HCT116 (cell line): Measurements from ENCODE around the gene SESN1.

Experiments
- CEBPB ChIP-seq: IDR thresholded peaks from 2 replicates; pipeline ENCODE4 v1.6.1; 2012; ENCODE audit warnings: low read depth
- EZH2 ChIP-seq: fragments of 200-600 bp; sonication (generic); IDR thresholded peaks from 2 replicates; pipeline ENCODE4 v1.6.1; 2017; ENCODE audit warnings: antibody characterized with exemption, mixed run types
- POLR2A ChIP-seq: IDR thresholded peaks from 2 replicates; pipeline ENCODE4 v1.7.0; 2011; ENCODE audit warnings: borderline replicate concordance; ENCODE audit not compliant: insufficient read depth, insufficient read length; ENCODE audit errors: extremely low read depth
- POLR2AphosphoS5 ChIP-seq: IDR thresholded peaks from 2 replicates; pipeline ENCODE4 v1.6.1; 2011; ENCODE audit warnings: mild to moderate bottlenecking, low read depth, low read length, moderate library complexity
- RAD21 ChIP-seq: IDR thresholded peaks from 2 replicates; pipeline ENCODE4 v1.6.1; 2012; ENCODE audit warnings: low read depth, mild to moderate bottlenecking
- SP1 ChIP-seq: IDR thresholded peaks from 2 replicates; pipeline ENCODE4 v1.6.1; 2012; ENCODE audit warnings: low read depth
- SRF ChIP-seq: IDR thresholded peaks from 2 replicates; pipeline ENCODE4 v1.6.1; 2012; ENCODE audit warnings: low read depth
- TCF7L2 ChIP-seq: IDR thresholded peaks from 2 replicates; pipeline ENCODE4 v1.7.0; 2011; ENCODE audit warnings: borderline replicate concordance, inconsistent platforms; ENCODE audit not compliant: insufficient read depth, insufficient read length; ENCODE audit errors: extremely low read depth
- TF ChIP-seq, protein P1 (sequence below), 3 experiments: fragments of 200-600 bp in 1 of 3; sonication (generic) in 1 of 3; IDR thresholded peaks in 2 of 3; conservative IDR thresholded peaks in 1 of 3; 2 replicates each; pipeline ENCODE4 v1.5.1; 2012 to 2017; ENCODE audit warnings: low read depth in 2 of 3, low read length in 2 of 3, antibody characterized with exemption in 1 of 3, borderline replicate concordance in 1 of 3, control low read depth in 1 of 3, mild to moderate bottlenecking in 1 of 3, mixed read lengths in 1 of 3, mixed run types in 1 of 3, moderate library complexity in 1 of 3; ENCODE audit not compliant: insufficient read depth in 1 of 3
- TF ChIP-seq, protein P2 (sequence below): IDR thresholded peaks from 2 replicates; pipeline ENCODE4 v1.6.1; 2012; ENCODE audit warnings: low read depth
- TF ChIP-seq, protein P3 (sequence below): IDR thresholded peaks from 2 replicates; pipeline ENCODE4 v1.6.1; 2012

DNA sequence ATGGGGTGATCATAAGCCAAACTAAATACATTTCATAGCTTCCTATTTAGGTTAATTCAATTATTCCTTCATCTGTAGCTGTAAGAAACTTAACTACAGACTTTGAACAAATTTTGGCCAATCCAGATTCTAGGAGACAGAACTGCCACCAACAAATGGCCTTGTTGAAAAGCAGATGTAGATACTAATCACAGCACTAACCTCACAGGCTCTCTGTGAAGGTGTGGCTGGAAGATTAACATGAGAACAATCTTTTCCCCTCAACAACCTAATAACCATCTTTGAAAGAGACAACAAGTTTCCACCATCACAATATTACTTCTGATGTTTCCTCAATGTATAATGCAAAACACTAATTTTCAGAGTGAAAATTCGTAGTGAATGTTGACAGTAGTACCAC lies 87.8 kb downstream of the SESN1 start:
- TF ChIP-seq, protein P1, sequence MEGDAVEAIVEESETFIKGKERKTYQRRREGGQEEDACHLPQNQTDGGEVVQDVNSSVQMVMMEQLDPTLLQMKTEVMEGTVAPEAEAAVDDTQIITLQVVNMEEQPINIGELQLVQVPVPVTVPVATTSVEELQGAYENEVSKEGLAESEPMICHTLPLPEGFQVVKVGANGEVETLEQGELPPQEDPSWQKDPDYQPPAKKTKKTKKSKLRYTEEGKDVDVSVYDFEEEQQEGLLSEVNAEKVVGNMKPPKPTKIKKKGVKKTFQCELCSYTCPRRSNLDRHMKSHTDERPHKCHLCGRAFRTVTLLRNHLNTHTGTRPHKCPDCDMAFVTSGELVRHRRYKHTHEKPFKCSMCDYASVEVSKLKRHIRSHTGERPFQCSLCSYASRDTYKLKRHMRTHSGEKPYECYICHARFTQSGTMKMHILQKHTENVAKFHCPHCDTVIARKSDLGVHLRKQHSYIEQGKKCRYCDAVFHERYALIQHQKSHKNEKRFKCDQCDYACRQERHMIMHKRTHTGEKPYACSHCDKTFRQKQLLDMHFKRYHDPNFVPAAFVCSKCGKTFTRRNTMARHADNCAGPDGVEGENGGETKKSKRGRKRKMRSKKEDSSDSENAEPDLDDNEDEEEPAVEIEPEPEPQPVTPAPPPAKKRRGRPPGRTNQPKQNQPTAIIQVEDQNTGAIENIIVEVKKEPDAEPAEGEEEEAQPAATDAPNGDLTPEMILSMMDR (IDR thresholded peaks at IDR 0.05 in 2 of 3, conservative IDR thresholded peaks at IDR 0.05 in 1 of 3; ENCODE audit: borderline replicate concordance in 1 of 3, insufficient read depth in 1 of 3, low read depth in 2 of 3, low read length in 2 of 3) = no peak
- TF ChIP-seq RAD21 (no peak), POLR2AphosphoS5 (no peak), POLR2A (no peak), EZH2 (no peak), TCF7L2 (no peak), CEBPB (no peak), SP1 (no peak), SRF (no peak)
- TF ChIP-seq, protein P2, sequence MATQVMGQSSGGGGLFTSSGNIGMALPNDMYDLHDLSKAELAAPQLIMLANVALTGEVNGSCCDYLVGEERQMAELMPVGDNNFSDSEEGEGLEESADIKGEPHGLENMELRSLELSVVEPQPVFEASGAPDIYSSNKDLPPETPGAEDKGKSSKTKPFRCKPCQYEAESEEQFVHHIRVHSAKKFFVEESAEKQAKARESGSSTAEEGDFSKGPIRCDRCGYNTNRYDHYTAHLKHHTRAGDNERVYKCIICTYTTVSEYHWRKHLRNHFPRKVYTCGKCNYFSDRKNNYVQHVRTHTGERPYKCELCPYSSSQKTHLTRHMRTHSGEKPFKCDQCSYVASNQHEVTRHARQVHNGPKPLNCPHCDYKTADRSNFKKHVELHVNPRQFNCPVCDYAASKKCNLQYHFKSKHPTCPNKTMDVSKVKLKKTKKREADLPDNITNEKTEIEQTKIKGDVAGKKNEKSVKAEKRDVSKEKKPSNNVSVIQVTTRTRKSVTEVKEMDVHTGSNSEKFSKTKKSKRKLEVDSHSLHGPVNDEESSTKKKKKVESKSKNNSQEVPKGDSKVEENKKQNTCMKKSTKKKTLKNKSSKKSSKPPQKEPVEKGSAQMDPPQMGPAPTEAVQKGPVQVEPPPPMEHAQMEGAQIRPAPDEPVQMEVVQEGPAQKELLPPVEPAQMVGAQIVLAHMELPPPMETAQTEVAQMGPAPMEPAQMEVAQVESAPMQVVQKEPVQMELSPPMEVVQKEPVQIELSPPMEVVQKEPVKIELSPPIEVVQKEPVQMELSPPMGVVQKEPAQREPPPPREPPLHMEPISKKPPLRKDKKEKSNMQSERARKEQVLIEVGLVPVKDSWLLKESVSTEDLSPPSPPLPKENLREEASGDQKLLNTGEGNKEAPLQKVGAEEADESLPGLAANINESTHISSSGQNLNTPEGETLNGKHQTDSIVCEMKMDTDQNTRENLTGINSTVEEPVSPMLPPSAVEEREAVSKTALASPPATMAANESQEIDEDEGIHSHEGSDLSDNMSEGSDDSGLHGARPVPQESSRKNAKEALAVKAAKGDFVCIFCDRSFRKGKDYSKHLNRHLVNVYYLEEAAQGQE = no peak
- TF ChIP-seq, protein P3, sequence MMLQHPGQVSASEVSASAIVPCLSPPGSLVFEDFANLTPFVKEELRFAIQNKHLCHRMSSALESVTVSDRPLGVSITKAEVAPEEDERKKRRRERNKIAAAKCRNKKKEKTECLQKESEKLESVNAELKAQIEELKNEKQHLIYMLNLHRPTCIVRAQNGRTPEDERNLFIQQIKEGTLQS = no peak
